HG03066 (cell line): Measurements from ENCODE around the gene ARID3A.

Experiments
- ATAC-seq: cut with Tn5 transposase; IDR thresholded peaks from one replicate; pipeline ENCODE4 v1.9.1; 2021; ENCODE audit warnings: low read depth; ENCODE audit not compliant: unreplicated experiment

ARID3A gene

GRCh38 chr19:958967-959855, 33.4 kb downstream of the ARID3A start:
- ATAC-seq: no peak

GRCh38 chr19:960020-960419, 34.2 kb downstream of the ARID3A start:
- no peak for ATAC-seq

GRCh38 chr19:960601-960938, 34.7 kb downstream of the ARID3A start:
- no peak for ATAC-seq

DNA sequence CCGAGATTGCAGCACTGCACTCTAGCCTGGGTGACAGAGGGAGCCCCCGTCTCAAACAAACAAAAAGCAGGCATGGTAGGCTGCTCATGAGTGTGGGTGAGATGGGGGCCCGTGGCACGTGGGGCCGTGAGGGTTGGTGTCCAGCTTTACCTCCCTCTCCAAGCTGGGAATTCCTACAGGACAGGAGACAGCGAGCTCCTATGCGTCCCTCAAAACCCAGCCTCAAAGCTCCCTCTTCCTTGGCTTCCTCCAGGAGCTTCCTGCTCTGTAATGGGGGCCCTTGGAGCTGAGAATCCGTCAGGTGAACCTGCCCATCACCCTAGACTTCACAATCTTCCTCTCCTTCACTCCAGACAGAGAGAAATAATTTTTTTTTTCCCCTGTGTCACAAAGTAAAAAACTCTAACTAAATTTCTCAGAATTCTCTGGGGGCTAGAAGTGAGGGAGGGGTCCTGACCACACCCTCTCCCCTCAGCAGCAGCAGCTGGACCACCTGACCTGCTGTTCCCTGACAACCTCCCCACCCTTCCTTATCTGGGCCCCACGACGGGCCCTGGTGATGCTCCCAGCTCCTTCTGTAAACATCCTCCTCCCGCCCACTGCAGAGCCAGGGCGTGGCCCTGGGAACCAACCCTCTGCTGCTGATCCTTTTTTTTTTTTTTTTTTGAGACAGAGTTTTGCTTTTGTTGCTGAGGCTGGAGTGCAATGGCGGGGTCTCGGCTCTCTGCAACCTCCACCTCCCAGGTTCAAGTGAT, 36.2 kb downstream of the ARID3A start:
- no peak for ATAC-seq

GRCh38 chr19:962683-963400, 37.0 kb downstream of the ARID3A start:
- ATAC-seq: no peak

GRCh38 chr19:963486-963951, 37.7 kb downstream of the ARID3A start:
- no peak for ATAC-seq

DNA sequence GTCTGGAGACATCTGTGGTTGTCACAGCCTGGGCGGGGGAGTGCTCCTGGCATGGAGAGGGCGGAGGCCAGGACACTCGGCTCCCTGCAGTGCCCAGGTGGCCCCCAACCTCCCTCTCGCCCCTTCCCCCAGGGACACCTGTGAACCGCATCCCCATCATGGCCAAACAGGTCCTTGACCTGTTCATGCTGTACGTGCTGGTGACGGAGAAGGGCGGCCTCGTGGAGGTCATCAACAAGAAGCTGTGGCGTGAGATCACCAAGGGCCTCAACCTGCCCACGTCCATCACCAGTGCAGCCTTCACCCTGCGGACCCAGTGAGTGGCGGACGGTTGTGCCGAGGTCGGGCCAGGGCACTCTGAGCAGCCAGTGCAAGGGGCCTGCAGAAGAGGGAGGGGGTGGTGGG, 38.3 kb downstream of the ARID3A start:
- no peak for ATAC-seq

DNA sequence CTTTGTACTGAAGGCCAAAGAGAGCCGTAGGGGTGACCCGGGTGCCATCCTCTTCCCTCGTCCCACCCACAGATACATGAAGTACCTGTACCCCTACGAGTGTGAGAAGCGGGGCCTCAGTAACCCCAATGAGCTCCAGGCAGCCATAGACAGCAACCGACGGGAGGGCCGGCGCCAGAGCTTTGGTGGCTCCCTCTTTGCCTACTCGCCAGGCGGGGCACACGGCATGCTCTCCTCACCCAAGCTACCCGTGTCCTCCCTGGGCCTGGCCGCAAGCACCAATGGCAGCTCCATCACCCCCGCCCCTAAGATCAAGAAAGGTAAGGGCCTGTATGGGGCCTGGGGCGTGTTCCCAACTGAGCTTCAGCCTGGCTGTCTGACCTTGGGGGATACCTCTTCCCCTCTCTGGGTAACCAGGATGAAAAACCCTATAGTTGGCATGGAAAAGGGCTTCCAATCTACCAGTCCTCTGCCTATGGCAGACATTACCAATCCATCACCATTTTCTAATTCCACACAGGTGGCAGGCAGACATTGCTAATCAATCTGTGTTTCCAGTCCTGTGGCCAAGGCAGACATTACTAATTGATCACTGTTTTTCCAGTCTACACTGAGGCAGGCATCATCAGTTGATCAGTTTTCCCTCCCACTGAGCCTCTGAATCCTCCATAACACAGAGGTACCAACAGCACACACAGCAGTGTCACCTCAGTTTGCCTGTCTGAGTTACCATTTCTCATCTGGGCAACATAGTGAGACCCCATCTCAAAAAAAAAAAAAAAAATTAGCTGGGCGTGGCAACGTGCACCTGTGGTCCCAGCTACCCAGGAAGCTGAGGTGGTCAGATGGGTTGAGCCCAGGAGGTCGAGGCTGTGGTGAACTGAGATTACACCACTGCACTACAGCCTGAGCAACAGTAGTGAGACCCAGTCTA, 39.2 kb downstream of the ARID3A start:
- no peak for ATAC-seq

DNA sequence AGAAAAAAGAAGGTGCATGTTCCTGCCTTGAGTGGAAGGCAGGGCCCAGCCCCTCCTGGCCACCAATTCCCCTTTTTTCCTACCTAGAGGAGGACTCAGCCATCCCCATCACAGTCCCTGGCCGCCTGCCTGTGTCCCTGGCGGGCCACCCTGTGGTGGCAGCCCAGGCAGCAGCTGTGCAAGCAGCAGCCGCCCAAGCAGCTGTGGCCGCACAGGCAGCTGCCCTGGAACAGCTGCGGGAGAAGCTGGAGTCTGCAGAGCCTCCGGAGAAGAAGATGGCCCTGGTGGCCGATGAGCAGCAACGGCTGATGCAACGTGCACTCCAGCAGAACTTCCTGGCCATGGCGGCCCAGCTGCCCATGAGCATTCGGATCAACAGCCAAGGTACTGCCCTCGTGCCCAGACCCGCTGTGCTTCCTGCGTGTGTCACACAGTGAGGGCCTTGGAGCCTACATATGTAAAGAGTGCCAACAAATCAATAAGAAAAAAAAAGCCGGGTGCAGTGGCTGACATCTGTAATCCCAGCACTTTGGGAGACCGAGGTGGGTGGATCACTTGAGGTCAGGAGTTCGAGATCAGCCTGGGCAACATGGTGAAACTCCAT, 40.8 kb downstream of the ARID3A start:
- ATAC-seq: no peak

DNA sequence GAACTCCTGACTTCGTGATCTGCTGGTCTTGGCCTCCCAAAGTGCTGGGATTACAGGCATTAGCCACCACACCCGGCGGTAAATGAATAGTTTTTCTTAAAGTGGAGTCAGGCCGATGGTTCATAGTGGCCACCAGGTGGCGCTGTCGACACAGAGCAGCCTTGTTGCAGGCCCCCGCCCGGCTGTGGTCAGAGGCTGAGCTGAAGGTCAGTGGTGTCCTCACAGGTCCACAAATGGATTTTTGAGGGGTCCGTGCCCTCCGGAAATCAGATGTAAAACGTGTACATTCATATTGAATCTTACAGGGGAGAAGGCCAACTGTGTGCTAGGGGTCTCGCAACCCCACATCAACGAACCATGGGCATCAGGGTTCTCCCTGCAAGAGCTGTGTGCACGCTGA, 44.9 kb downstream of the ARID3A start:
- ATAC-seq: no peak

DNA sequence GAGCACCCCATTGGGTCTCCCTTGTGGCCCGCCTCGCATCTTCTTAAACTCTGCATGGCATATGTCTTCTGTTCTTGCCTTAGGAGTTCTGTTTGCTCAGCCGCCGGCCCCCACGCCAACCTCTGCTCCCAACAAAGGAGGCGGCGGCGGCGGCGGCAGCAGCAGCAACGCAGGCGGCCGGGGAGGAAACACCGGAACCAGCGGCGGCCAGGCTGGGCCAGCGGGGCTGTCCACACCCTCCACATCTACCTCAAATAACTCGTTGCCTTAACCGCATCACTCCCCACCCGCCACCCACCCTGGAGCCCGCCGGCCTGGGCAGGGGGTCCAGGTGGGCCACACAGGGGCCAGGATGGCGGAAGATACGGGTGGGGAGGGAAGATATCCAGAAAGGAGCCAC, 46.0 kb downstream of the ARID3A start:
- ATAC-seq: no peak

DNA sequence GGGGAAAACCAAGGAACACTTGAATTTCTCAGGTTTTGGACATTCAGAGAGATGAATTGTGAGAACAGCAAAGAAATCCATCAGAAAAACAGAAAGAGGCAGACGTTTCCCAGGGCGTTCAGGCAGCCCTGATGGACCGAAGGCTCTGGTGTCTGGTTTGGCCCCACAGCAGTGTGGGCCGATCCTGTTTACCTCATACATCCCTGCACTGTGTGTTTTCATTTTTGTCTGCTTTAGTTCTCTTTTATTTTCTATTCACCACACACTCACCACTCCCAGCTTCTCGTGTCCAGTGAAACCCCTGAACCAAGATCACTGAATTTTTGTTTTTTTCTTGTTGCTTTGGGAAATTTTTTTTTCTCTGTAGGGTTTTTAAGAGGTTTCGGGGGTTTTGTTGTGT, 46.4 kb downstream of the ARID3A start:
- no peak for ATAC-seq

DNA sequence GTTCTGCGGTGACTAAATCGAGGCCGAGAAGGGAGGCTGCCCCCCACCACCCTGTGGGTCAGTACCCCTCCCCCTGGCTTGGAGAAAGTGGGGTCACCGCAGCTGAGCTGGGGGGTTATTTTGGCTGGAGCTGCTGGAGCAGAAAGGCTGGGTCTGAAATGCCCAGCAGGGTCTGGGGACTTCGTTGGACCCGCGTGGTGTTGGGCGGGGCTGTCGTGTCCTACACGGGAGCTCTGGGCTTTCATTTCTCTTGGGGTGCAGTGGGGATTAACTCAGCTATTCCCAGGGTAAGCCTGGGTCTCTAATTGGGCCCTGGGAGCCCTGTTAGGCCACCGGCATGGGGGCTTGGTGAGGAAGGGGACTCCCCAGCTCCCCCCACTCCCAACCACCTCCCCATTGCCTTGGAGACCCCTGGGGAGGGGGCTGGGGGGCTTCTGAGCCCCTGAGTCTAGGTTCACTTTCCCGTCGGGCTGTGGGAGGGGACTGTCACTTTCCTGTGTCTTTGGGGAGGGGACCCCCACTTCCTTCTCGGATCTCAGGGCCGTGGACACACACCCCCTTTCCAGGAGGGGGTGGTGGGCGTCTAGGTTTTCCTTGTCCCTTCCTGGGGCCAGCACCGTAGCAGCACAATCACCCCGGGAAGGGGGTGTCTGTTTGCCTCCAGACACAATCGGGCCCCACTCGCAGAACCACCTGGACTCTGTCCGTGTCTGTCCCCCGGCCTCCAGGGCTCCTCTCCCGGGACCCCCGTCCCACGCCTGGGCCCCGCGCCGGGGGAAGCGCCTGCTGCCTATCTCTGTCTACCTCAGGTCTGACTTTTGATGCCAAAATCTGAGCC, 48.1 kb downstream of the ARID3A start:
- ATAC-seq: no peak

GRCh38 chr19:974564-975257, 48.9 kb downstream of the ARID3A start:
- ATAC-seq: no peak

DNA sequence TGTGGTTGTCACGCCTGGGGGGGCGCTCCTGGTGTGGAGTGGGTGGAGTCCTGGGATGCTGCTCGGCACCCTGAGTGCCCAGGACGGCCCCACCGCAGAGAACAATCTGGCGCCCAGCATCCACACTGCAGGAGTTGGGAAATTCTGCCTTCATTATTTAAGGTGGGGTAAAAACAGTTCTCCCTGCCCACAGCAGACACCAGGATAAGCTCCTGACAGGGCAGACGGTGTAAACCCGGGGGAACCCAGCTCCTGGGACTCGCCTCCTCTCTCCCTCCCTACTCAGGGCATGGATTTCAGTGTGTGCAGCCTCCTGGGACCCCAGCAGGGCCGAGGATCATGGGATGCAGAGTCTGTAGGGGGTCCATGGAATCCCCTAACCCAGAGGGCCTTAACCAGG, 50.6 kb downstream of the ARID3A start:
- ATAC-seq: no peak

DNA sequence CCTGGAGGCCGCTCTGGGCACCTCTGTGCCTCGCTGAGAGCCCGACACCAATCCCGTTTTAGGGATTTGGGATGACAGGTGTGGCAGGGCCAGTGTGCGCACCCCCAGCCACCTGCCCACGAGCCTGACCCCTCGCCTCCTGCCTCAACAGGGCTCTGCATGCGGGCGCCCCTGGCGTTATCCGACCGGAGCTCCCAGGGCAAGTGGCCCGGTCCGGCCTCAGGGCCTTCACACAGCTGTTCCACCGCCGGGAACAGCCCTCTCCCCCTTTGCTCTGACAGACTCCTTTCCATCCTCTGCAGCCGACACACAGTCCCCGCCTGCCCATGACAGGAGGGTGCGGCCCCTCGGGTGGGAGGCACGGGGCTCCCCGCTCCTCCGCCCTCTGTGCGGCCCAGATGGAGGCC, 51.2 kb downstream of the ARID3A start:
- no peak for ATAC-seq

DNA sequence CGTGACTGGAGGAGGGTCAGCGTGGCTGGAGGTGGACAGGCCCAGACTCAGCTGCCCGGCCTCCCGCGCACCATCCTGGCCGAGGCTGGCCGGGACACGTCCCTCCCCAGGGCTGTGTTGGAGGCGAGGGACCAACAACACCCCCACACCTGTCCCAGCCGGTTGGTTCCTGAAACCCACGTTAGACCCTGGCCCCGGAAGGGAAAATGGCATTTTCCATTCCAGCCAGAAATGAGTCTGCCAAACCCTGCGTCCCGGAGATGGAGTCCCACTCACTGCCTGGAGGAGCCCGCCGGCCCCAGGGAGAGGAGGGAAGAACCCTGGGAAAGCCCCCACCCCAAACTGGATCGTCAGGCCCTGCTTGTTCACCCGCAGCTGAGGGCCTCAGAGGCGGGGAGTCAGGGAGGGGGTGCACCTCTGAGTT, 53.5 kb downstream of the ARID3A start:
- no peak for ATAC-seq
